ENCODE results near the gene IKZF2.

The IKZF2 gene

GRCh38 chr2:213152065-213152794 is 818 bp upstream of the IKZF2 start:
- DNase-seq = peak; percentile 50

GRCh38 chr2:213150315-213151097 is 906 bp downstream of the IKZF2 start:
- DNase-seq = no peak

- DNase-seq = no peak
Observed at GRCh38 chr2:213149949-213150314, 1.5 kb downstream of the IKZF2 start.

DNA sequence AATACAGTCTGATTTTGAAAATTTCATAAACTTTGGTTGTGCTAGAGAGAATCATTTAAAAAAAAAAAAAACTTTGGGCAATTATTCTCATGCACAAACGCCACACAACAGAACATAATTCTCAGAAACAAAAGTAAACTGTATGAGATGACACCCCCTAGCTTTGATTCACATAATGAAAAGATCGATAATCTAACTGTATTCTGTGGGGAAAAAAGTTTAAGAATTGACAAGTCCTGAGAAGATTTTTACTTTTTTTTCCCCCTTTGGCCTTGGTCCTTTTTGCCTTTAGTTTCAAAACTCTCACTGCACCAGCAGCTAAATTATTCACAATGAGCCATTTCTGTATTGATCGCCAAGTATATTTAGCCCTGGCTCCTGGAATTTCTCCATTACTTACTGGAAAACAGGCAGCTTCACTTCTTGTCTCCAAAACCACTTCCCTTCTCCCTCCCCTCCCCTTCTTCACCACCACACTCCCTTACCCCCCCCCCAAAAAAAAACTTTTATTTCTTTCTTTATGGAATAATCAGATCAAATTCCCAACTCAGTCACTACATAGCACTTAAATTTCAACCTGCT is 2.0 kb downstream of the IKZF2 start:
- no peak for DNase-seq

DNA sequence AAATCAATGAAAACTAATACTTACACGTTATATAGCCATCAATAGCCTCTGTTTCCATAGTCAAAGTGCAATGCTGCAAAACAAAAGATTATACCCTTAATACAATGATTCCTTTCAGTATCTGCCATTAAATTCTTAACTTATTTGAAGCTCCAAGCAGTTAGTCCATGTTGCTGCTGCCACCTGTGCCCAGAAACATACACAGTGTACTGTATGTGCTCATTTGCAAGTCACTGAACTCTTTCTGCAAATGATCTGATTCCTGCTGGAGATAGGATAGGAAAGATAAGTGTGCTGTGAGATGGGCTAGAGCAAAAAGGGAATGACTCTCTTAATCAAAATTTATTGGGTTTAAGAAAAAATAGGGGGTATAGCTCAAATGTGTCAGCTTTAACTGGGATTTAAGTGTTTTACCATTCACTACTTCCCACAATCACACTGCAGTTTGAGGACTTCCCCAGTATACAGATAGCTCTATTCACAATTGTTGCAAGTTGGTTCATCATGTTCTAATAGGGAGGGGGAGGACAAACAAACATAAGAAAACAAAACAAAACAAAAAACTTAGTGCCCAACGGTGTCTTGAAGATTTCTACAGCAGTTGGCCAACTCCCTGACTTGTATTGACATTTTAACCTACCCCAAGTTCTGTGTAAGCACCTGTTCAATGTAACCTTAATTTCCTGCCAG is 2.7 kb downstream of the IKZF2 start:
- no peak for DNase-seq

- no peak for DNase-seq
Observed at GRCh38 chr2:213147538-213147937, 3.9 kb downstream of the IKZF2 start.

DNA sequence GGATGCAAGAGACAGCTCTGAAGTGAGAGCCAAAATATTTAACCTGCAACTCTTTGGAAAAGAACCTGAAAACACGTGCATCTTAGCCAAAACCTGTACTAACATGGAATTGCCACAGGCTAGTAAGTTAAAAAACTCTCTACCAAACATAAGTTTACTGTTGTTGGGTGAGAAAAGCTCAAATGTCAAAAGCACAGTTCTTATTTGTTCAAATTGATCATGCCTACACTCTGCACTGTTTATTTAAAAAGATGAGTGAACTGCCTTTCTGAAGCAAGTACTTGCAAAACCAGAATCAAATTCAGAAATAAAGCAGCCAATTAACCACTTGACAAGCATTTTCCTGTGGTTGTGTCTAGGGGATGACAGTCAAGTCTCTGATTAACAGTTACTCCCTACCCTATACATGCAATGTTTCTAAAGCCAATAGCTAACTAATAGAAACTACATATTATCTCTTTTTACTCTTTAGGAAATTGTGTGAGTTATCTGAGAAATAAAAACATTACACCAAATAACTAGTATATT is 5.6 kb downstream of the IKZF2 start:
- DNase-seq = no peak

DNA sequence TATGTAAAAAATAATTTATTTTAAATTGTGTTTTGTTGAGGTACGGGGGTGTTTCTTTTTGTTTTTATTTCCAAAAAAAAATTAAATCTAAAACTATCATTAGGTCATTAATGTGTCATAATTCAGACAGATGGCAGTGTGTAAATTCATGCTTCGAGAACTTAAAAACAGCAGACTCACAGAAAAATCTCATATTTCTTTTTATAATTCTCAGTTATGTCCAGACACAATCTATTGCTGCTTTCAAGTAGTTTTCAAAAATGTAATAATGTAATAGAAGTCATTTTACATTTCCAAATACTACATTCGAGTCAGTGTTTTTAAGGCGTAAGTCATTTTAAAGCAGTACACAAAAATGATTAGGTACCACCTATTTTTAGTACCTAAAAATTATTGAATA is 14.3 kb downstream of the IKZF2 start:
- no peak for DNase-seq

DNA sequence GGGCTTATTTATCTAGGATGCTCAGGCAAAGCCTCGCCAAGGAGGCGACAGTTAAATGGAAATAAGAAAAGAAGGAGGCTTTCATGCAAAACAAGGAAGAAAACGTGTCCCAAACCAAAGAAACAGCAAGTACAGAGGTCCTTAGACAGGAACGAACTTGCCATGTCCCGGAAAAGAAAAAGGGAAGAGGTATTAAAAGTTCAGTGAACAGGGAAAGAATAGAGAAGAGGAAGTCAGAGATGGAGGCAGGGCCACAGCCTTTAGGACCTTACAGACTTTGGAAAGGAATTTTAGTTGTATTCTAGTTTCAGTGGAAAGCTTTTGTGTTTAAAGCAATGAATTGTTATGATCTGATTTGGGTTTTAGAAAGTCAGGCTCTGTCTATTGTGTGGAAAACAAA is 22.1 kb downstream of the IKZF2 start:
- no peak for DNase-seq

DNA sequence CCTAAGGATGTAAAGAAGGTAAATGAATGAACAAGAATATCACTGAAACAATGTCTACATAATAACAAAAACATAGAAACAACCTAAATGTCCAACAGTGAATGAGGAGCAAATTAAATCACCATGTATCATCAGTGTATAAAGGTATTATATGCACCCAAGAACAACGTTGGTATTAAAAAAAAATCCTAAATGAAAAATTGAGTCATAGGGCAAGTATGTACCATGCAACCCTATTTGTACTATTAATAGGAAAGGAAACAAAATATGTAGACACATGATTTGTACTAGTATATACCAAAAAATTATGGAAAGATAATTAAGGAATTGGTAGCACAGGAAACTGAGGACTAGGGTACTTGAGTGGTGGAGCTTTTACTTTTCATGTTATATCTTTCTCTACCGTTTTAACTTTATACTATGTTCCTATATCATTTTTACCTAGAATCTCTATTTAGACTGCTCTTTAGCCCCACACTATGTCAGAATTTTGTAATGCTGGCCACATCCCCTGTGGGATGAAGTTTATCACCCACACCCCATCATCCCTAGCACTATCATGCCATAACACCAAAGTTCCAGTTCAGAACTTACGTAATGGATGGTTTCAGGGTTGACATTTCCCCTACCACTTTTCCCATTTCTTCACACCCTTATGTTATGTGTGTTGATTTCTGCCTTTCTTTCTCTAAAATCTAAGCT is 25.6 kb downstream of the IKZF2 start:
- no peak for DNase-seq

- DNase-seq = no peak
Observed at GRCh38 chr2:213122725-213123124, 28.7 kb downstream of the IKZF2 start.

DNA sequence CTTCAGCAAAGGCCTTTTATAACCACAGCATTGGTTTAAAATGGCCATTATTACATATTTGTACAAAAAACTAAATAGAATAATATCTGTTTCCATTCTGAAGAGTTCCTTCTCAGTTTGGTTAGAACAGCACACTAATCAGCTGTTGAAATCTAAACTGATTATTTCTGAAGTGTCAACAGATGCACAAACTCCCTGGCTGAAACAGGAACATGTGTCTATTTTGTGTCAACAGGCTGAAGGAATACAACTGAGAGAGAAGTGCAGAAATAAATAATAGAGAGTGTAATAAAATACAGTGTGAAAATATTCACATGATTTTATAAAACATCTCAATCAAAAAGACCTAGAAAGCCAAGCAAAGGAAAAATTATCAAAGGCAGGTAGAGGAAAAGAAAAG is 29.7 kb downstream of the IKZF2 start:
- DNase-seq = no peak

DNA sequence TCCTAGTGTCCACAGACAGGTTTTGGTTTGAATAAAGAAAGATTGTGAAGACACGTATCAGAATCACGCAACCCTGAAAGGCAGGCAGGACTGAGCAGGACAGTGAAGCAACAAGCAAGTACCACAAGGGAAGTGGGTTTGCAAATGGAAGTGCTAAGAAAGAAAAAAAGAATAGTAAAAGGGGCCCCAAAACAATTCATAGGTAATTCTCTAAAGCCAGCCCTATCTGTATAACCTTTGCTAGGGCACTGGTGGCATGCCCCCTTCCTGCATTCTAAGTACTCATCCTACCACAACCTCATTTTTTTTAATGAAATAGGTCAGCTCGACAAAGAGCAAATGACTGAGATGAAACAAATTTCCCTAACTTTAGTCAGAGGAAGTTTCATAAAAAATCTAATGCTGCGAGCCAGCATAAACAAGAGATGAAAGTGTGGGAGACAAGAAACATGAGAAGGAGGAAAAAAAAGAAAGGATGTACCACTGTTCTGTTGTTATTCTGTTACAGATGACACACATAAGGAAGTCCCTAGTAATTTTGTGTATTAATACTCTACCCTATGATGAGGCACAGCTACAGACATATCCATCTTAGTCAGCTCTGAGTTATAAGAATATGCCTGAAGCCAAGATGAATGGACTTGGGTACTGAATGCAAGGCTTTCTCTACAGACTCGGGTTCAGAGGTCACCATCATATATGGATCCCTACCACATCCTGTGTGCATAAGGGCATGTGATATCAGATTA is 32.2 kb downstream of the IKZF2 start:
- no peak for DNase-seq

DNA sequence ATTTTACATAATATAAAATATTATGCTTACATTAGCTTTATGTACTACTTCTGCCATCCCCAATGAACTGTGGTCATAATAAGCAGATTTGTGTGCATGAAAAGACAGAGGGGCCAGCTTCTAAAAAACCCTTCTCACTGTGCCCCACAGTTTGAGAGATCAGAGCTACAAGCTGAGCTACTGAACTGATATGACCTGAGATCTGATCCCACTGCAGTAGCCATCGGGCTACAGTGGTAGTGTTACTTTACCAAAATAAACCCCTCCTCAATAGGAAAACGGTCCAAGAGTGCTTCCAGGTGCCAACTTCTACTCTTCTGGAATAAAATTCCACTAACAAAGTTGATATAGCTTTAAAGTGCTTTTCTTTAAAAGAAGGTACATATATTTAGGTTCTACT is 43.1 kb downstream of the IKZF2 start:
- no peak for DNase-seq

GRCh38 chr2:213107728-213108127 is 43.7 kb downstream of the IKZF2 start:
- no peak for DNase-seq

- DNase-seq = no peak
Observed at GRCh38 chr2:213105212-213105611, 46.2 kb downstream of the IKZF2 start.

GRCh38 chr2:213104903-213105202 is 46.6 kb downstream of the IKZF2 start:
- no peak for DNase-seq

DNA sequence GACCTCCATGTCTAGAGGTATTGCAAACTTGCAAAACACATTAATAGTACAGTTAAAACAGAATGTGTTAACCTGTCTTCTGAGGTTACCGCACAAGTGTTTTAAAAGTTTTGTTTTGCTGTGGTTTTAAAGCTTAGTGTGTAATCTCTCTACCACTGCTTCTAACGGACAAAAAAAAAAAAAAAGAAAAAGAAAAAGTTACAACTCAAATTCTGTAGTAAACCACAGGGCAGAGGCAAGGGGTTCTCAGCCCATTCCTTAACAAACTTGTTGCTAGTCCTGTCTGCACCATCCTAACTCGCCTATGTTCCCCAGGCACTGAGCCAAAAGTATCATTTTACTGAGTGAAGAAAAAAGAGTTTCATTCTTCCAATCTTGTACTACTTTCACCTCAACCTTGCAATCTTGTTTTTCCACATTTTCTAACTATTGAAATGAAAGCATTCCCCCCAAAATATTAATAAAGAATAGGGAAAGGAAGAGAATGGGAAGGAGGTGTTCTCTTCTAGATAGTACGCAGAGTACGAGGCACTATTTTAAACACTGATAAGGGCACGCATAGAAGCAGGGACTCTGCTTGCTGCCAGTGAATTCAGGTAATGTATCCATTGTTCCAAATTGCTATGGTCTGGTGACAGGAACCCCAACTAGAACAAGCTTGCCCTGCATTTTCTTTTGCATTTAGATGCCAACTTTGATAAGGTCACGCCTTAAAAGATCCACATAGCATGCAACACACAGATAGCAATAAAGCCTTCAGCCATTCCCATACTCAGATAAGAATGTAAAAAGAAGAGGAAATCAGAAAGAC is 47.1 kb downstream of the IKZF2 start:
- no peak for DNase-seq

DNA sequence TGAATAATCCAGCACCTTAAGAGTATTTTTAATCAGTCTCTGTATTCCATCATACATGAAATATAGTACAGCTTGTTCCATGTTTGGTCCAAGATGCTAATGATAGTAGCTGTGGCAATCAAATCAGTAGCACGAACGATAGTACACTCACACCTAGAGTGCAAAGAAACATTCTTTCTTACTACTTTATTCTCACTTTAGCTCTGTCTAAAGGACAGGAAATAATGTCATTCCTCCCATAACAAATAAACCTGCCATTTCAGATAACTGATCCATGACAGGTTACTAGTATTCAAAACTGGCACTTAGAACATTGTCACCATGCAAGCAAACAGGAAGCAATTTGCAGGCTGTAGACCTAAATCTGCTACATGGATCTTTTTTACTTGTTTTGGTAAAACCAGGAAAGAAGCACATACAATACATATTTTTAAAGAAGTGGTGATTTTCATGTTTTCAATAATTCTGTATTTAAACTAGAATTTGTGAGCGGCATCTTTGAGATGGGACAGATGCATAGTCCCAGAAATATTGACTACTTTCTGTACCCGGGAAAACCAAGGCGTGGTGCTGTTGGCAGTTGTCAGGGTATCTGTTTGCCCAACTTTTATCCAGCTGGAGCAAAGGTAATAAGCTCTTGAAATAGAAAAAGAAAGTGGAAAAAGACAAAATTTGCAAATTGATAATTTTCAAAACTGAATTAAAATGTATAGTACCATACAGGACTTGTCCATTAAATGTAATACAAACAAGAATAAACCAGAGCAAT is 49.5 kb downstream of the IKZF2 start:
- DNase-seq = no peak

- DNase-seq = no peak
Observed at GRCh38 chr2:213101109-213101508, 50.3 kb downstream of the IKZF2 start.

- DNase-seq = no peak
Observed at GRCh38 chr2:213098612-213099011, 52.8 kb downstream of the IKZF2 start.

All from NCI-H774 (cell line).